Gastroesophageal sphincter (tissue), 3 donors: ENCODE measurements around the gene THEM5.

Experiments
- CTCF ChIP-seq, 4 experiments: fragments of 200-600 bp in 2 of 4; fragments of 450-650 bp in 2 of 4; sonication (generic) in 1 of 4; IDR thresholded peaks; one replicate each; pipeline ENCODE4 v1.5.1; 2017 to 2019; ENCODE audit warnings: antibody characterized with exemption in 4 of 4, mild to moderate bottlenecking in 2 of 4, moderate library complexity in 2 of 4
- POLR2A ChIP-seq, 2 donors: fragments of 450-650 bp; IDR thresholded peaks; one replicate each; pipeline ENCODE4 v1.6.1; 2017; ENCODE audit warnings: antibody characterized with exemption in 2 of 2, mild to moderate bottlenecking in 2 of 2, moderate library complexity in 1 of 2

- TF ChIP-seq POLR2A (IDR thresholded peaks at IDR 0.05), result no peak
- no peak for TF ChIP-seq CTCF (IDR thresholded peaks at IDR 0.05)
Measured at GRCh38 chr1:151832318-151832980, 21.1 kb downstream of the THEM5 start.
